Activated CD4-positive, alpha-beta T cell treated with anti-CD3 and anti-CD28 coated beads, Interleukin-2, amount 10 ng/mL, durations not matched to agents 7 days and 5 days (primary cell): Measurements from ENCODE around the gene ETFA. TPM values are rescaled to one million over a fixed set of nuclear protein-coding genes. Genes with fewer than 3 reads are reported as not detected.
A peak's percentile ranks its signal among the peaks of the same experiment; 100 is the strongest.

ENCODE experiments used
- CTCF ChIA-PET: fragments of 350-600 bp; sonication (Branson Sonifier 250); formaldehyde crosslinking; loops from one replicate; lab custom pipeline; 2021; ENCODE audit warnings: antibody characterized with exemption; lab: Charles Lee
- POLR2A ChIA-PET: fragments of 350-600 bp; sonication (Branson Sonifier 250); formaldehyde crosslinking; loops from one replicate; lab custom pipeline; 2021; ENCODE audit warnings: antibody characterized with exemption; lab: Charles Lee
- DNase-seq: peaks from one replicate; pipeline ENCODE4 v3.0.0-alpha.2; 2020
- H3K27ac Mint-ChIP-seq: one replicate; pipeline ENCODE4 v1.8.0; 2021; ENCODE audit warnings: mild to moderate bottlenecking, moderate library complexity, mixed read lengths
- H3K27me3 Mint-ChIP-seq: one replicate; pipeline ENCODE4 v1.8.0; 2021; ENCODE audit warnings: mixed read lengths
- H3K36me3 Mint-ChIP-seq: one replicate; pipeline ENCODE4 v1.8.0; 2021; ENCODE audit warnings: low read depth, mixed read lengths
- H3K4me1 Mint-ChIP-seq: one replicate; pipeline ENCODE4 v1.8.0; 2021; ENCODE audit warnings: mixed read lengths
- H3K4me3 Mint-ChIP-seq: one replicate; pipeline ENCODE4 v1.8.0; 2021; ENCODE audit warnings: mild to moderate bottlenecking, moderate library complexity, mixed read lengths
- H3K9me3 Mint-ChIP-seq: one replicate; pipeline ENCODE4 v1.8.0; 2021; ENCODE audit warnings: mixed read lengths
- total RNA-seq, 2 experiments: library from RNA; stranded (reverse); gene quantifications; one replicate each; pipeline ENCODE4 v1.2.3, GENCODE V29; 2021

Gene ETFA
- total RNA-seq, 2 experiments from 2014 or later = 81.6 to 82.9 TPM

DNA sequence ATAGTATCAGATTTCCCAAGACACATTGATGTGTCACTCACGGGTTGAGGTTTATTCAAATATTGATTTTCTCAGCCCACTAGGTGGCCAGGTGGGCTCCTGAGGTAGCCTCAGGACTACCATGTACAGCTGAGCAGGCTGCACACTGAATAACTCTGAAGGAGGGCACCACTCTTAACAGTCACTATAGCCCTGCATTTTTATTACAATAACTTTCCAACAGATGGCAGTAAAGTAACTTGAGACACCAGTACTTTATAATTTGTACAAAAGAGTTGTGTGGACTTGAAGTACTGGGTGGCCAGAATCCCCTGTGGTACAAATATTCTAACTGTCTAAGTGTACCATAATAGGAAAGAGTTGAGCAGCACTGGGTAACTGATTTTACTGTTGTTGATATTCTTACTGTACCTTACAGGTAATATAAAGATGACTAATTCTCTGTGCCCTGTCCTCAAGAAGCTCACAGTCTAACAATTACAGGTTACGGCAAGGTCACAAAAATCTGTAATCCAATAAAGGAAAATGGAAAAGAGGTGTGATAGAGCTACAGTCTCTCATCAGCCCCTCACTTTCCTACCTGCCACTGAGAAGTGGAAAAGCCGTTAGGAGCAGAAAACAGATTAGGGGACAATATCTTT is 76.0 kb downstream of the ETFA start:
- no peaks in the 10 kb centered on the region for H3K27me3 Mint-ChIP-seq

DNA sequence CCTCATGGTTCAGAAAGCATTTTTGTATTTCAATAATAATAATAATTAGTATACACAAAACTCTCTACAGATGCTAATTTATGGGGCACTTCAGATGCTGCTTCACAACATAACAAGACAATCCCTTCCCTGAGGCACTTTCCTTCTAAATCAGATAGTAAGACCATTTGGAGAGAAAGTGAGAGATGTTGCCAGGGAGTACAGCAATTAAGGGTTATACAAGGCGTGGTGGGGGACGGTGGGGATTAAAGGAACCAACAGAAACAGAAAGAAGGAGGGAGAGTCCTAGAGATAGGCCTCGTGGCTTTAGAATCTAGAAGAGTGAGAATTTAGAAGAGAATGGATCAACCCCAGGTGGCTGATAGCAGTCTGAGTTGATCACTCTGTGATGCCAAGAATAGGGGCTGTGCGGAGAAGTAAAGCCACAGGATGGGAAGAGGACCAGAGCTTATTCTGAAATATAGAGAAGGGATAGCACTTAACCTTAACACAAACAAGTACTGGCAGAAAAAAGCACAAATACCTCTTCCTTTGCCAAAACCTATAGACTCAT is 76.9 kb downstream of the ETFA start:
- CTCF ChIA-PET = no interaction called here
- Mint-ChIP-seq H3K36me3 (peaks cover 3% of the 10 kb centered on the region), H3K27me3 (no peaks in the 10 kb centered on the region), H3K4me3 (no peak overlapping the region), H3K27ac (no peak overlapping the region), H3K9me3 (no peaks in the 10 kb centered on the region), H3K4me1 (no peaks in the 10 kb centered on the region)
- DNase-seq = no peak
- POLR2A ChIA-PET = no interaction called here

More for the DNA sequence above, 76.0 kb downstream of the ETFA start:
- Mint-ChIP-seq H3K27ac (no peak overlapping the region), H3K36me3 (peaks cover 5% of the 10 kb centered on the region), H3K9me3 (no peaks in the 10 kb centered on the region), H3K4me3 (no peak overlapping the region), H3K4me1 (no peaks in the 10 kb centered on the region)
- peak; percentile 7 for DNase-seq
- ChIA-PET POLR2A (no interaction called here), CTCF (interaction anchor here (1.0 to 1.5 kb wide), 2 partner anchors 14 to 29 kb away, joined by 3 read pairs; no protein-coding TSS in a partner anchor)

DNA sequence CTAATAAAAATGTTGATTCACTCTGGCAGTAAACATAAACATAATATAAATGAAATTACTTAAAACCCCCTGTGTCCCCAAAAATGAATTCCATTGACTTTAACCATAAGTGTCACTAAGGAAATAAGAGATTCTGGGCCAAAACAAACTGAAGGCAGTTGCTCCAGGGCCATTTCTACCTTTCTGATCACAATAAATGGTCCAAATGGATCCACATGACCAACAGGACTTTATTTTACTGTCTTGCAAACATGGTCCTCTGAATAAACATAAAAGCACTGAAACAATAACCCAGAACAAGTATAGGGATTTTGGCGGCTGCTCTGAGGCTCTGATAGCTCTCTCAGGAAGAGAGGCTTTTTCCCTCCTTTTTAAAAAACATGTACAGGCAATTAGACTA is 77.3 kb downstream of the ETFA start:
- no peak overlapping the region for H3K4me3 Mint-ChIP-seq
- H3K9me3 Mint-ChIP-seq = no peaks in the 10 kb centered on the region
- ChIA-PET CTCF (interaction anchor here (1.0 kb wide), 1 partner anchor 79 kb away, joined by 3 read pairs; no protein-coding TSS in a partner anchor), POLR2A (no interaction called here)
- H3K4me1 Mint-ChIP-seq = no peaks in the 10 kb centered on the region
- H3K27ac Mint-ChIP-seq = no peak overlapping the region
- peaks cover 3% of the 10 kb centered on the region for H3K36me3 Mint-ChIP-seq
- no peaks in the 10 kb centered on the region for H3K27me3 Mint-ChIP-seq
- DNase-seq = no peak

DNA sequence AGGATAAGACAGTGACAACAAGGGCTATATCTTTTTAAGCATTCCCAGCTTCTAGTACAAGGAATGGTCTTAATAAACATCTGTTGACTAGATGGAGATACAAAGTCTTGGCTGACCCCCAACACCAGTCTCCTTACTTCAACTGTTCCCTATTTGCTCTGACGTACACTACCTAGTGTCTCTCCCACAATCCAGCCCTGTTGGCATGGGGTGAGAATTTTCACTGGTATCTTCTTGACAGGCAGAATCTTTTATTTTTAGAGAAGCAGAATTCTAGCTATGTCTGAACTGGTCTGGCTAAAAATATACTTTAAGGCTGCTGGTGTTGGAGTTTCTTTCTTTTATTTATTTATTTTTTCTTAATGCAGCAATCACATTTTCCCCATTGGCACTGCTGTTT is 82.0 kb downstream of the ETFA start:
- H3K27me3 Mint-ChIP-seq = no peaks in the 10 kb centered on the region
- H3K4me3 Mint-ChIP-seq = no peak overlapping the region
- no peaks in the 10 kb centered on the region for H3K4me1 Mint-ChIP-seq
- DNase-seq = no peak
- no peak overlapping the region for H3K27ac Mint-ChIP-seq
- ChIA-PET CTCF (no interaction called here), POLR2A (no interaction called here)
- H3K36me3 Mint-ChIP-seq = peaks cover 3% of the 10 kb centered on the region
- H3K9me3 Mint-ChIP-seq = no peaks in the 10 kb centered on the region

DNA sequence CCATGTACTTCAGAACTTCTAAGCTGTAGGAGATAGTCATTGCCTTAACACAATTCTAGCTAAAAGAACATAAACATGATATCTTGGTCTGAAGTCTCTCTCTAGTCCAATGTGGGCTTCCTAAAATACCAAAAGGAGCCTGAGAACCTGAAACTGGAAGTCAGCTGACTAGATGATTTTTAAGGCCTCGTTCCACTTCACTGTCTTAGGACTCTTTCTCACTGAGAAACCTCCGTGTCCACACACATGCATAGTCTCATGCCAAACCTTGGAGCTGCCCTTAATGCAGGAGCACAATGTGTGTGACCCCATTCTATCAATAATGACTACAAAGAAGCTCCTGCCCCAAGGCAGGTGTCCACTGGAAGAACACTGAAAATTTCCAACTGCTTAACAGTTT is 87.7 kb downstream of the ETFA start:
- Mint-ChIP-seq H3K36me3 (peaks cover 17% of the 10 kb centered on the region), H3K27ac (no peak overlapping the region), H3K9me3 (peaks cover 1% of the 10 kb centered on the region), H3K27me3 (no peaks in the 10 kb centered on the region), H3K4me1 (peaks cover 3% of the 10 kb centered on the region), H3K4me3 (no peak overlapping the region)
- ChIA-PET POLR2A (no interaction called here), CTCF (interaction anchor here (0.8 kb wide), 2 partner anchors 10 to 15 kb away, joined by 3 read pairs; no protein-coding TSS in a partner anchor)
- no peak for DNase-seq

DNA sequence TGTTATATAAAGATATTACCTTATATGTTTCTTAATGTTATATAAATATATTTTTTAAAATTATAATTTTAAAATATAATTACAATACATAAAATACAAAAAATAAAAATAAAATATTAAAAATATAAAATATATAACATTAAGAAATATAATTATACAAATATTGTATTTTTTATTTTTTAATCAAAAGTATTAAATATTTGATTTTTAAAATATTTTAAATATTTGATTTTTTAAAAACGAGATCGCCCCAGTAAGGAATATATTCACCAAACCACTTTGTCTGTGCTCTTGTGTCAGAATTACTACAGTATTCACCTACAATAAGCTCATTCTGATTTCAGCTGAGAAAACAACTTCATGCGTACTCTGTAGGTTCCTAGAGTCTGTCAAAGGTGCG is 89.1 kb downstream of the ETFA start:
- CTCF ChIA-PET = interaction anchor here (1.2 kb wide), 1 partner anchor 14 kb away, joined by 3 read pairs; no protein-coding TSS in a partner anchor
- Mint-ChIP-seq H3K27me3 (no peaks in the 10 kb centered on the region), H3K9me3 (peaks cover 1% of the 10 kb centered on the region), H3K36me3 (peaks cover 18% of the 10 kb centered on the region), H3K4me3 (no peak overlapping the region), H3K27ac (no peak overlapping the region), H3K4me1 (peaks cover 10% of the 10 kb centered on the region)
- no peak for DNase-seq
- POLR2A ChIA-PET = no interaction called here

DNA sequence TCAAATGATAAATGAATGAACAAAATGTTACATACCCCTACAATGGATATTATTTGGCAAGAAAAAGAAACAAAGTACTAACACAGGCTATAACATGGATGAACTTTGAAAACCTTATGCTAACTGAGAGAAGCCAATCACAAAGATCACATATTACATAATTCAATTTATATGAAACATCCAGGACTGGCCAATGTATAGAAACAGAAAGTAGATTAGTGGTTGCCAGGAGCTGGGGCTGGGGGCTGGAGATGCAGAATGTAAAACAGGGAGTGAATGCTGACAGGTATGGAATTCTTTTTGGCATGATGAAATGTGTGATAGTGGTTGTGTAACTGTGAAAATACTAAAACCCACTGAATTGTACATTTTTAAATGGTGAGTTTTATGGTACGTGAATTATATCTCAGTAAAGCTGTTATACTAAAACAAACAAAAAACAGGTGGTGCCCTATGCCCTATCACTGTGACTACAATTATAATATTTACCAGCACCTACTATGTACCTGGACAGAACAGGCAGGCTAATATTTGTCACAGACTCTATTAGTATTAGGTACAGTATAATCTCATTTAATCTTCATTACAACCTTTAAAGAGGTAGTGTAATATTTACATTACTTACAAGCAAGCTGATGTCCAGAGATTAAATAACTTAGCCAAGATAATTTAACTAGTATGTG is 90.0 kb downstream of the ETFA start:
- H3K36me3 Mint-ChIP-seq = peaks cover 19% of the 10 kb centered on the region
- CTCF ChIA-PET = interaction anchor here (1.2 kb wide), 1 partner anchor 15 kb away, joined by 3 read pairs; no protein-coding TSS in a partner anchor
- no peak overlapping the region for H3K27ac Mint-ChIP-seq
- no peak overlapping the region for H3K4me3 Mint-ChIP-seq
- DNase-seq = no peak
- H3K27me3 Mint-ChIP-seq = no peaks in the 10 kb centered on the region
- H3K9me3 Mint-ChIP-seq = peaks cover 1% of the 10 kb centered on the region
- POLR2A ChIA-PET = interaction anchor here (0.6 kb wide), 1 partner anchor 656 kb away, joined by 5 read pairs; no protein-coding TSS in a partner anchor
- H3K4me1 Mint-ChIP-seq = peaks cover 13% of the 10 kb centered on the region

DNA sequence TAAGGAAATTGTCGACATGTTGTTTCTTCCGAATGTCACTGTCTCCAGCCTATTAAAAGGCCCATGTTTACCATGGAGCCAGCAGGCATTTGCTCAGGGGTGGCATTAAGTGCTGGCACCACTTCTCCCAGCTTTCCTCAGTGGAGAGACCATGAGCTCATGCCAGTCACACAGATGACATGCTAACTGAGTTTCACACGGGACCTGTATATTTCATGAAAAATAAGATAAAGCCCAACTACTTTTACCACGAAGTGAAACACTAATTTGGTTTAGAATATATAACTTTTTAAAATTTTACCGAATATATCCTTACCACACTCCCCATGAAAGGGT is 93.4 kb downstream of the ETFA start:
- Mint-ChIP-seq H3K27ac (no peak overlapping the region), H3K9me3 (peaks cover 1% of the 10 kb centered on the region), H3K36me3 (peaks cover 14% of the 10 kb centered on the region), H3K4me3 (no peak overlapping the region), H3K4me1 (peaks cover 13% of the 10 kb centered on the region), H3K27me3 (no peaks in the 10 kb centered on the region)
- CTCF ChIA-PET = interaction anchor here (1.3 kb wide), 1 partner anchor 9 kb away, joined by 9 read pairs; no protein-coding TSS in a partner anchor
- POLR2A ChIA-PET = no interaction called here
- no peak for DNase-seq

DNA sequence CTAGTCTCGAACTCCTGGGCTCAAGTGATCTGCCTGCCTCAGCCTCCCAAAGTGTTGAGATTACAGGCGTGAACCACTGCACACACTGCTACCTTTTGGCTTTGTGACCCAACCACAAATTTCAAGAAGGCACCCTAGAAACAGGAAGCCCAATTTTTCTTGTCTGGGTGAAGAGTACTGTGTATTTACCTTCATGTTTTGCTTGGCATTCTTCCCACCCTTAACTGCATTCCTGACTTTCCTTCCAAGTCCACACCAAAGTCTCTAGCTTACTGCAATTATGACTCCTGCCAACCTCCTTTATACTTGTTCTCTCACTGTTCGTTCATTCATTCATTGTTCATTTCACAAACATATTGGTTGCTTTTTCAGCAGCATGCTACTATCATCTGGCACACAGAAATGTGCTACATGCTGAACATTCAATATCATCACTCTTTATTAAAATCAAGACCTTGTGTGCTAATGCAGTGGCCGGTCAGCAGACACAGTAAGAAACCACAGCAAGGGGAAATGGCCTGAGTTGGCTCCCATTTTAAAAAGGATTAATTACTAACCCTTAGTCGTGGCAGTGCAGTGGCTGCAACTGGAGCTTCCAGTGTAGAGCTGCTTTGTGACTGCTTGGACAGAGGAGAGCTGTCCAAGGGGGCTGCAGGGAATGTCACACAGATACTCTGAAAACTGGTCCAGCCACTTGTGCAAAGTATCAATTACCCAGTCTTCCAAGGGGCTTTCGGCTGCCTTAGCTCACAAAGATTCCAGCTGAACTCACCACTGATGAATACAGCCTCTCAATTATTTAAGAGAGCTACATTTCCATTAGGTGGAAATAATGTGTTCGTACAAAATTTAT is 94.0 kb downstream of the ETFA start:
- ChIA-PET POLR2A (no interaction called here), CTCF (interaction anchor here (1.3 kb wide), 1 partner anchor 8 kb away, joined by 9 read pairs; no protein-coding TSS in a partner anchor)
- H3K9me3 Mint-ChIP-seq = peaks cover 1% of the 10 kb centered on the region
- H3K36me3 Mint-ChIP-seq = peaks cover 14% of the 10 kb centered on the region
- no peak overlapping the region for H3K4me3 Mint-ChIP-seq
- H3K27ac Mint-ChIP-seq = no peak overlapping the region
- H3K27me3 Mint-ChIP-seq = no peaks in the 10 kb centered on the region
- H3K4me1 Mint-ChIP-seq = peaks cover 13% of the 10 kb centered on the region
- DNase-seq = no peak

DNA sequence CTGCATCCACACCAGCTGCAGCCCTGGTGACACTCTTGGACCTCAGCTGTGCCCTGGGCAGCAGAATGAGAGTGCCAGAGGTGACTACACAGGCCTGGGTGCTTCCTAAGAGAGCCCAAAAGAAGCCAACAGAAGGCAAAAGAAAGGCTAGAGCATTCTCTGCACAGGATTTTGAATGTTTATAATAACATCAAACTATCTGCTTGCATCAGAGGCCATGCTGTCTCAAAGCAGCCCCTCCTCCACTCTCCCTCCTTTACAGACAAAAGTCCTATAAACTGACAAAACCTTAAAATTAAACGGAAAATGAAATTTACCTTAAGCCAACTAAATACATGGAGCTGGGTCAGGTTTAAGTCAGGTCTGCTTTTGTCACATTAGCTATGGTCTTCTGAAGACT is 95.6 kb downstream of the ETFA start:
- Mint-ChIP-seq H3K27me3 (no peaks in the 10 kb centered on the region), H3K36me3 (peaks cover 14% of the 10 kb centered on the region), H3K4me1 (peaks cover 13% of the 10 kb centered on the region), H3K9me3 (peaks cover 1% of the 10 kb centered on the region), H3K4me3 (no peak overlapping the region), H3K27ac (no peak overlapping the region)
- DNase-seq = no peak
- ChIA-PET POLR2A (no interaction called here), CTCF (no interaction called here)

DNA sequence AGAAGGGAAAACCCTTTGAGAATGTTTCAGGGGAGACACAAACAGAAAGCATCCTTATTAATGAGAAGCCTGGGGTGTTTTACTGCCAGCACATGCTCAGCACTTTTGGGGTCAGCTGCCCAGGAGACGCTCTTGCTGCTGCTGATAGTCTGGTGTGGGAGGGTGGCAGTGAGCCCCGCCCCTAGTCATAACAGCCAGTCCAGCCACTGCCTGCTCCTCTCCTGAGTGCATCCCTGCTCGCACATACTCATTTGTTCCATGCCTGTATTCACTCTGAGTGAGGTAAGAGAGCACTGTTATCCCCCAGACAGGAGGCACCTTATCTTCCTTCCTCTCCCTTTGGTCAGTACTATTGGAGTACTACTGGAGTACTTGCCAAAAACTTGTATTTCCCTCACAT is 101.3 kb downstream of the ETFA start:
- ChIA-PET CTCF (interaction anchor here (1.0 to 1.7 kb wide), 3 partner anchors 8 to 19 kb away, joined by 3 to 9 read pairs (median 3); no protein-coding TSS in a partner anchor), POLR2A (no interaction called here)
- no peaks in the 10 kb centered on the region for H3K27me3 Mint-ChIP-seq
- peaks cover 2% of the 10 kb centered on the region for H3K36me3 Mint-ChIP-seq
- no peaks in the 10 kb centered on the region for H3K4me1 Mint-ChIP-seq
- no peak for DNase-seq
- no peaks in the 10 kb centered on the region for H3K9me3 Mint-ChIP-seq
- no peak overlapping the region for H3K27ac Mint-ChIP-seq
- H3K4me3 Mint-ChIP-seq = no peak overlapping the region

DNA sequence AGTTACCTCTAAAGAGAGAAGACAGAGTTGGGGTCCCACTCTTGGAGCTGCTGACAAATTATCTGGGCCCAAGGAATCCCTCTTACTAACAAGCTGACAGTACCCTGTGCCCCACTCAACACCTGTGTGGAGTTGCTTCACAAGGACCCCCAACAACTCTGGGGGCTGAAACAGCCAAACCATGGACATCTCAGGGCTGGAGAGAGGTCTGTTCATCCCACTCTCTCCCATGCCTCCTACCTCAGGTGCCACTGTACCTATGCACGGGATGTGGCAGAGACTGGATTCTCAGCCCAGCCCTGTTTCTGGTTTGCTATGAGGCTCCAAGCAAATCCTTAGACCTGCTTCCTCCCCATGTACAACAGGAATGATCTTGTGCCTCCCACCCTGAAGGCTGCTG is 101.7 kb downstream of the ETFA start:
- Mint-ChIP-seq H3K27ac (no peak overlapping the region), H3K4me1 (no peaks in the 10 kb centered on the region), H3K36me3 (peaks cover 2% of the 10 kb centered on the region), H3K9me3 (no peaks in the 10 kb centered on the region), H3K27me3 (no peaks in the 10 kb centered on the region), H3K4me3 (no peak overlapping the region)
- ChIA-PET CTCF (interaction anchor here (1.0 to 1.7 kb wide), 5 partner anchors 8 to 18 kb away, joined by 3 to 9 read pairs (median 3); no protein-coding TSS in a partner anchor), POLR2A (no interaction called here)
- DNase-seq = no peak
